ENCODE results near the gene KLRF1.

- TF ChIP-seq CTCF (IDR thresholded peaks at IDR 0.05) (no peak), POLR2A (IDR thresholded peaks at IDR 0.05) (no peak)
Observed at GRCh38 chr12:9870286-9870866, 43.1 kb downstream of the KLRF1 start.
